Measurements from ENCODE around the gene EIF2B2. TPM values are rescaled to one million over a fixed set of nuclear protein-coding genes. Genes with fewer than 3 reads are reported as not detected.
A peak's percentile ranks its signal among the peaks of the same experiment; 100 is the strongest.

EIF2B2 gene
- total and polyA plus RNA-seq, 9 of the 15 experiments (the other 6 are each of a cell fraction or from before 2014, with no cell fraction given), result 10.6 to 94.1 (median 38.9) TPM

GRCh38 chr14:75016815-75017214 lies 14.1 kb downstream of the EIF2B2 start:
- ChIA-PET CTCF (ENCODE audit: low intra/inter-chr PET ratio) (no interaction called here), POLR2A (no interaction called here)
- Histone ChIP-seq H4K20me1 (replicated peaks; ENCODE audit: control insufficient read depth, insufficient read depth, low read length) (no peaks in the 10 kb centered on the region), H3K4me3 (no peak overlapping the region), H3K36me3 (ENCODE audit: control insufficient read depth, insufficient read depth, low read length) (peaks cover 62% of the 10 kb centered on the region; the same call in 2 of the 3 replicates), H3K9me1 (ENCODE audit: control insufficient read depth, insufficient read depth, low read length) (no peaks in the 10 kb centered on the region), H2AFZ (ENCODE audit: low read depth, low read length) (no peak overlapping the region), H3K79me2 (ENCODE audit: control insufficient read depth, insufficient read depth, low read length) (no peaks in the 10 kb centered on the region), H3K27me3 (ENCODE audit: control insufficient read depth in 2 of 2, insufficient read depth in 2 of 2, low read length in 2 of 2) (no peaks in the 10 kb centered on the region), H3K9ac (ENCODE audit: insufficient read depth in 1 of 2, low read depth in 2 of 2, low read length in 2 of 2) (peak overlapping the region in 1 of 2 experiments; percentile 7; a peak in 1 of 4 replicates), H3K4me1 (replicated peaks in 1 of 2; ENCODE audit: control insufficient read depth in 2 of 2, insufficient read depth in 2 of 2, low read length in 2 of 2) (no peaks in the 10 kb centered on the region; a peak in 1 of 5 replicates), H3K9me3 (replicated peaks; ENCODE audit: control insufficient read depth, insufficient read depth, low read depth, low read length) (no peaks in the 10 kb centered on the region), H3K4me2 (ENCODE audit: insufficient read depth, low read length) (no peak overlapping the region), H3K27ac (ENCODE audit: extremely low read depth, low read depth, low read length) (no peak overlapping the region)
- WGBS (ENCODE audit: insufficient coverage, low coverage, missing lambda C conversion rate), result 85% methylated on average over 3 of the region's 3 CpGs
- in situ Hi-C loops (cut with MboI), result no loop called here
- intact Hi-C loops (cut with micrococcal nuclease), result no loop called here
- no peak for DNase-seq (ENCODE audit: extremely low read depth in 1 of 4, low spot score in 3 of 4)
- TF ChIP-seq NEUROD1 (IDR thresholded peaks at IDR 0.05; ENCODE audit: borderline replicate concordance, low read depth, low read length, partially characterized antibody), result no peak
- TF ChIP-seq SRSF1 (IDR thresholded peaks at IDR 0.05; ENCODE audit: low read depth, low read length), result no peak
- no peak for TF ChIP-seq HDAC2 (IDR thresholded peaks at IDR 0.05)
- FAIRE-seq, result no peak
- ATAC-seq, result no peak
- no TSS peak for BruUV-seq (replicated peaks)

GRCh38 chr14:75018694-75019093 lies 16.0 kb downstream of the EIF2B2 start:
- Histone ChIP-seq H3K36me3 (ENCODE audit: control insufficient read depth, insufficient read depth, low read length) (peaks cover 66% of the 10 kb centered on the region; the same call in 2 of the 3 replicates), H2AFZ (ENCODE audit: low read depth, low read length) (no peak overlapping the region), H3K4me3 (no peak overlapping the region), H3K9me3 (replicated peaks; ENCODE audit: control insufficient read depth, insufficient read depth, low read depth, low read length) (no peaks in the 10 kb centered on the region), H3K9ac (ENCODE audit: insufficient read depth in 1 of 2, low read depth in 2 of 2, low read length in 2 of 2) (no peak overlapping the region), H4K20me1 (replicated peaks; ENCODE audit: control insufficient read depth, insufficient read depth, low read length) (no peaks in the 10 kb centered on the region), H3K27me3 (ENCODE audit: control insufficient read depth in 2 of 2, insufficient read depth in 2 of 2, low read length in 2 of 2) (no peaks in the 10 kb centered on the region), H3K79me2 (ENCODE audit: control insufficient read depth, insufficient read depth, low read length) (no peaks in the 10 kb centered on the region), H3K9me1 (ENCODE audit: control insufficient read depth, insufficient read depth, low read length) (no peaks in the 10 kb centered on the region), H3K4me1 (replicated peaks in 1 of 2; ENCODE audit: control insufficient read depth in 2 of 2, insufficient read depth in 2 of 2, low read length in 2 of 2) (no peaks in the 10 kb centered on the region; a peak in 1 of 5 replicates), H3K27ac (ENCODE audit: extremely low read depth, low read depth, low read length) (no peak overlapping the region), H3K4me2 (ENCODE audit: insufficient read depth, low read length) (no peak overlapping the region)
- in situ Hi-C loops (cut with MboI) (no loop called here), intact Hi-C loops (cut with micrococcal nuclease) (no loop called here)
- DNase-seq (ENCODE audit: extremely low read depth in 1 of 4, low spot score in 3 of 4) (no peak), ATAC-seq (no peak), FAIRE-seq (no peak)
- WGBS (ENCODE audit: insufficient coverage, low coverage, missing lambda C conversion rate), result 97% methylated on average over 3 of the region's 3 CpGs
- CTCF ChIA-PET (ENCODE audit: low intra/inter-chr PET ratio), result no interaction called here
- no TSS peak for BruUV-seq (replicated peaks)
- TF ChIP-seq CTCFL (IDR thresholded peaks at IDR 0.05; ENCODE audit: borderline replicate concordance, insufficient read depth, low read depth, low read length, poor library complexity, severe bottlenecking) (no peak), ZNF282 (CRISPR knock-in tag; IDR thresholded peaks at IDR 0.05) (no peak), MITF (IDR thresholded peaks at IDR 0.05) (no peak), HMG20B (CRISPR knock-in tag; IDR thresholded peaks at IDR 0.05) (no peak), NFYB (IDR thresholded peaks at IDR 0.05; ENCODE audit: extremely low read depth, insufficient read length) (no peak), HIVEP1 (CRISPR knock-in tag; IDR thresholded peaks at IDR 0.05) (no peak), BRCA1 (IDR thresholded peaks at IDR 0.05) (no peak), BRCA1 (CRISPR knock-in tag; IDR thresholded peaks at IDR 0.05) (no peak)
- POLR2A ChIA-PET, result interaction anchor here (1.3 kb wide), 1 partner anchor 45 kb away, joined by 3 read pairs; the partner anchor contains the start of gene ACYP1
